GM23248 (cell line): Measurements from ENCODE around the gene KCTD4. TPM values are rescaled to one million over a fixed set of nuclear protein-coding genes. Genes with fewer than 3 reads are reported as not detected.

Experiments
- DNase-seq: peaks from one replicate; pipeline ENCODE4 v3.0.0-alpha.2; 2015
- H2AFZ ChIP-seq: fragments of 200-600 bp; sonication (generic); 2 replicates; pipeline ENCODE4 v1.6.1; 2016; ENCODE audit warnings: antibody characterized with exemption
- H3F3A ChIP-seq: fragments of 200-600 bp; sonication (generic); 2 replicates; pipeline ENCODE4 v1.6.1; 2016; ENCODE audit warnings: mild to moderate bottlenecking, antibody characterized with exemption, mixed run types; ENCODE audit not compliant: insufficient read depth
- H3K27ac ChIP-seq: fragments of 200-600 bp; sonication (generic); 2 replicates; pipeline ENCODE4 v1.5.1; 2016; ENCODE audit warnings: mild to moderate bottlenecking
- H3K27me3 ChIP-seq: fragments of 200-600 bp; sonication (generic); replicated peaks from 2 replicates; pipeline ENCODE4 v1.6.1; 2016; ENCODE audit warnings: mild to moderate bottlenecking; ENCODE audit not compliant: insufficient read depth
- H3K36me3 ChIP-seq: fragments of 200-600 bp; sonication (generic); 2 replicates; pipeline ENCODE4 v1.6.1; 2016; ENCODE audit warnings: low read depth, mild to moderate bottlenecking
- H3K4me1 ChIP-seq: fragments of 200-600 bp; sonication (generic); 2 replicates; pipeline ENCODE4 v1.6.1; 2016; ENCODE audit warnings: mild to moderate bottlenecking; ENCODE audit not compliant: insufficient read depth
- H3K4me2 ChIP-seq: fragments of 200-600 bp; sonication (generic); one replicate; pipeline ENCODE4 v1.6.1; 2016; ENCODE audit warnings: mild to moderate bottlenecking; ENCODE audit not compliant: unreplicated experiment
- H3K4me3 ChIP-seq: fragments of 200-600 bp; sonication (generic); 2 replicates; pipeline ENCODE4 v1.5.1; 2016; ENCODE audit warnings: mild to moderate bottlenecking
- H3K79me2 ChIP-seq: fragments of 200-600 bp; sonication (generic); 2 replicates; pipeline ENCODE4 v1.6.1; 2016; ENCODE audit warnings: mild to moderate bottlenecking; ENCODE audit not compliant: insufficient read depth
- H3K9ac ChIP-seq: fragments of 200-600 bp; sonication (generic); 2 replicates; pipeline ENCODE4 v1.6.1; 2016; ENCODE audit warnings: mild to moderate bottlenecking
- H3K9me2 ChIP-seq: fragments of 200-600 bp; sonication (generic); 2 replicates; pipeline ENCODE4 v1.6.1; 2016; ENCODE audit warnings: mixed run types, mild to moderate bottlenecking, moderate library complexity; ENCODE audit not compliant: insufficient read depth
- H3K9me3 ChIP-seq: fragments of 200-600 bp; sonication (generic); one replicate; pipeline ENCODE4 v1.6.1; 2017; ENCODE audit warnings: low read depth
- H4K20me1 ChIP-seq: fragments of 200-600 bp; sonication (generic); 2 replicates; pipeline ENCODE4 v1.6.0; 2016; ENCODE audit not compliant: insufficient read depth
- EZH2 ChIP-seq: fragments of 200-600 bp; sonication (generic); IDR thresholded peaks from 2 replicates; pipeline ENCODE4 v1.6.1; 2018; ENCODE audit warnings: antibody characterized with exemption, mild to moderate bottlenecking; ENCODE audit not compliant: insufficient read depth, poor library complexity, severe bottlenecking
- EZH2phosphoT487 ChIP-seq: fragments of 200-600 bp; sonication (generic); IDR thresholded peaks from 2 replicates; pipeline ENCODE4 v1.6.1; 2018; ENCODE audit warnings: antibody characterized with exemption, moderate library complexity, mild to moderate bottlenecking, low read depth; ENCODE audit not compliant: insufficient read depth
- WGBS, 2 experiments: methylation state at CpG; one replicate each; pipeline ENCODE4 v1.1.6; 2015 to 2017; ENCODE audit warnings: low lambda C conversion rate in 2 of 2, low coverage in 1 of 2; ENCODE audit errors: missing lambda C conversion rate in 2 of 2; 5-methylcytosine and 5-hydroxymethylcytosine counted together
- in situ Hi-C: fragments of 300-500 bp; cut with MboI; formaldehyde crosslinking; loops from 2 replicates; pipeline ENCODE4 v1.15.0; 2020
- polyA plus RNA-seq: library from polyadenylated mRNA; unstranded; fragments of >200 nt; fragmentation: Nextera tagmentation; extraction: Ambion mirVana; gene quantifications from 2 replicates; pipeline ENCODE4 v1.2.1, GENCODE V29; 2016
- total RNA-seq: library from RNA; depleted of rRNA; stranded (reverse); fragments of >200 nt; shearing (Covaris generic); gene quantifications from 2 replicates; pipeline ENCODE4 v1.2.3, GENCODE V29; 2014

Gene KCTD4
- total and polyA plus RNA-seq, 2 experiments from 2014 or later: 0.65 to 2.1 TPM

DNA sequence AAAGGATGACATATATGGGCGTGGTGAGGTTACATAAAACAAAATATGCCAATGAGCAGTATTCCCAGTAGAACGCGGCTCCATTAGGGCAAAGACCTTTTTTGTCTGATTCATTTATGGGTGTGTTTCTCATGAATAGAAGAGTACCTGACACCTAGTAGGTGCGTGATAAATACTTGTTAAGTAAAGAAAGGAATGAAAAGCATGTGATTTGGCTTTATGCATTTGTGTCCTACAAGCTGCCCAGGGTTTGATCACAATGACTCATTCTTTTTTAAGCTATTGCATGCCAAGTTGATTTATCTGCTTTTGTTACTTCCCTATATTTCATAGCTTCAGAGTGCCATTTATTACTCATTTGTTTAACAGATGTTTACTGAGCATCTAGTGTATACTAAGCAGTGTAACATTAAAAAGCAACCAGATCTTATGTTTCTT lies 19.1 kb upstream of the KCTD4 start:
- peak overlapping the region; percentile 53 for H3K4me2 ChIP-seq
- peaks cover 9% of the 10 kb centered on the region for H3K79me2 ChIP-seq
- H3K4me1 ChIP-seq: peaks cover 62% of the 10 kb centered on the region
- H3K9me3 ChIP-seq: no peaks in the 10 kb centered on the region
- H3K27me3 ChIP-seq: no peaks in the 10 kb centered on the region
- H2AFZ ChIP-seq: no peak overlapping the region
- no peaks in the 10 kb centered on the region for H4K20me1 ChIP-seq
- H3K9me2 ChIP-seq: no peaks in the 10 kb centered on the region
- 38 to 41% methylated on average over 4 of the region's 4 CpGs for WGBS, 2 experiments
- in situ Hi-C loops: no loop called here
- peak; percentile 63 for DNase-seq
- peaks cover 38% of the 10 kb centered on the region for H3F3A ChIP-seq
- H3K9ac ChIP-seq: no peak overlapping the region
- TF ChIP-seq EZH2: no peak
- TF ChIP-seq EZH2phosphoT487: no peak
- peak overlapping the region; percentile 19 for H3K4me3 ChIP-seq
- H3K36me3 ChIP-seq: no peaks in the 10 kb centered on the region
- peak overlapping the region; percentile 47 for H3K27ac ChIP-seq

GRCh38 chr13:45219123-45219891 lies 18.5 kb upstream of the KCTD4 start:
- no peak overlapping the region for H2AFZ ChIP-seq
- peak overlapping the region; percentile 19 for H3K4me3 ChIP-seq
- in situ Hi-C loops: no loop called here
- no peaks in the 10 kb centered on the region for H3K36me3 ChIP-seq
- H3K27ac ChIP-seq: peak overlapping the region; percentile 47
- H3K9ac ChIP-seq: no peak overlapping the region
- peaks cover 61% of the 10 kb centered on the region for H3K4me1 ChIP-seq
- peak overlapping the region; percentile 53 for H3K4me2 ChIP-seq
- H4K20me1 ChIP-seq: no peaks in the 10 kb centered on the region
- no peaks in the 10 kb centered on the region for H3K9me2 ChIP-seq
- H3K9me3 ChIP-seq: no peaks in the 10 kb centered on the region
- DNase-seq: peak; percentile 20
- H3K27me3 ChIP-seq: no peaks in the 10 kb centered on the region
- H3K79me2 ChIP-seq: peaks cover 9% of the 10 kb centered on the region
- WGBS, 2 experiments: 81 to 86% methylated on average over 5 of the region's 5 CpGs
- TF ChIP-seq EZH2phosphoT487: no peak
- TF ChIP-seq EZH2: no peak
- H3F3A ChIP-seq: peaks cover 32% of the 10 kb centered on the region

DNA sequence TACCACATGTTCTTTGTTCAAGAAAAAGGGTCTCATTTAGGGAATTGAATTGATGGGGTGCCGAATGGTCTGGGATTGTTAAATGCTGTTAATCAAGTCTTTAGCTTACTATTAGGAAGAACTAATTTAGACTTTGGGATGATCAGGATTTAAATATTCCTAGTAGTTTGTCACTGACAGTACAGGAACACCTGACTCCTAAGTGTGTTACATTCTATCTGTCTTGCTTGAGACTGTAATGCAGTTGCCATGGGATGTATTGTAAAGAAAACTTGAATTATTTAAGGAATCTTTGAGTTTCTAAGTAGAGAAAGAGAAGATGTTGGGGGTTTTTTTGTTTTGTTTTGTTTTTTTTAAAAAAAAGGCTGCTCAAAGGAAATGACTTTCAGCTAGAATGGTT lies 17.8 kb upstream of the KCTD4 start:
- Histone ChIP-seq H3K79me2 (peaks cover 9% of the 10 kb centered on the region), H3F3A (peaks cover 25% of the 10 kb centered on the region), H3K4me2 (peak overlapping the region; percentile 53), H3K9me3 (no peaks in the 10 kb centered on the region), H3K27me3 (no peaks in the 10 kb centered on the region), H4K20me1 (no peaks in the 10 kb centered on the region), H3K9me2 (no peaks in the 10 kb centered on the region), H3K4me1 (peaks cover 55% of the 10 kb centered on the region), H3K4me3 (no peak overlapping the region), H3K36me3 (no peaks in the 10 kb centered on the region), H3K27ac (peak overlapping the region; percentile 47; the same call in 1 of the 2 replicates), H2AFZ (no peak overlapping the region), H3K9ac (no peak overlapping the region)
- in situ Hi-C loops: no loop called here
- no peak for TF ChIP-seq EZH2phosphoT487
- TF ChIP-seq EZH2: no peak
- WGBS, 2 experiments: 93 to 96% methylated on average over 1 of the region's 1 CpG
- DNase-seq: no peak

DNA sequence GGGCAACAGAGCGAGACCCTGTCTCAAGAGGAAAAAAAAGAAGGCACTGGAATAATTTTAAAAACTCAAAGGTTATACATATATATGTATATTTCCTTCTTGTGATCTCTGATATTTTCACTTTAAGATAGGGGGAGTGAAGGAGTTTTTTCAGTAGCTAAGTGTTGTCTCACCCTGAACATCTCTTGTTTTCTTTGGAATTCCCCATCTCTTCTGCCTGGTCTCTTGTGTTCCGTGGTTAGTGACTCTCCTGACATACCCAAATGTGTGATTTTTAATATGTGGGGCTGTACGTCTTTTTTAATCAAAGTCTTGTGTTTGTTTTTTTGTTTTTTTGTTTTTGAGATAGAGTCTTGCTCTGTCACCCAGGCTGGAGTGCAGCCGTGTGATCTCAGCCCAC lies 15.3 kb upstream of the KCTD4 start:
- no peaks in the 10 kb centered on the region for H3K36me3 ChIP-seq
- H2AFZ ChIP-seq: no peak overlapping the region
- H3K4me1 ChIP-seq: peaks cover 40% of the 10 kb centered on the region
- in situ Hi-C loops: no loop called here
- peaks cover 21% of the 10 kb centered on the region for H3F3A ChIP-seq
- no peaks in the 10 kb centered on the region for H4K20me1 ChIP-seq
- WGBS, 2 experiments: 87 to 90% methylated on average over 4 of the region's 4 CpGs
- DNase-seq: no peak
- no peak overlapping the region for H3K4me3 ChIP-seq
- H3K9ac ChIP-seq: no peak overlapping the region
- H3K9me3 ChIP-seq: no peaks in the 10 kb centered on the region
- no peaks in the 10 kb centered on the region for H3K27me3 ChIP-seq
- H3K4me2 ChIP-seq: no peak overlapping the region
- H3K27ac ChIP-seq: no peak overlapping the region
- peaks cover 4% of the 10 kb centered on the region for H3K79me2 ChIP-seq
- H3K9me2 ChIP-seq: no peaks in the 10 kb centered on the region
- TF ChIP-seq EZH2 (no peak), EZH2phosphoT487 (no peak)
